ENCODE measurements around the gene CFL1. TPM values are rescaled to one million over a fixed set of nuclear protein-coding genes. Genes with fewer than 3 reads are reported as not detected.
"Not testable (repeated sequence)": the region's sequence is repeated elsewhere in the genome, so short reads cannot be mapped to it uniquely, and the experiment has no call there.

The CFL1 gene
- total and polyA plus RNA-seq, 2 of the 4 experiments (the other 2 are of a cell fraction) = 960 to 2,231 TPM

DNA sequence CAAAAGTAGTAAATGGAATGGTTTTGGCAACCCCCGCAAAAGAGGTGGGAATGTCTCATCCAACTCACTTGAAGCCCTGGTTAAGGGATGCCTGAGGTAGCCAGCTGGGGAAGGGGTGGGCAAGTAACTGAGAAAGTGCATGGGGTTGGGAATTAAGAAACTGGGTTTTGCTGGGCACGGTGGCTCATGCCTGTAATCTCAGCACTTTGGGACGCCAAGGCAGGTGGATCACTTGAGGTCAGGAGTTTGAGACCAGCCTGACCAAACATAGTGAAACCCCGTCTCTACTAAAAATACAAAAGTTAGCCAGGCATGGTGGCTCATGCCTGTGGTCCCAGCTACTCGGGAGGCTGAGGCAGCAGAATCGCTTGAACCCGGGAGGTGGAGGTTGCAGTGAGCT lies 9.3 kb downstream of the CFL1 start:
- H3K4me3 ChIP-seq (ENCODE audit: insufficient read depth, low read depth, low read length); intact Hi-C loops (cut with micrococcal nuclease); H2BK5ac ChIP-seq (ENCODE audit: low read depth, low read length, poor library complexity, severe bottlenecking); H3K4ac ChIP-seq (ENCODE audit: low read depth, low read length); DNase-seq; H4K91ac ChIP-seq (ENCODE audit: insufficient read depth, low read depth, low read length); H3K27ac ChIP-seq (ENCODE audit: insufficient read depth, low read length); H2BK15ac ChIP-seq (ENCODE audit: low read depth, low read length); H2AK9ac ChIP-seq (replicated peaks; ENCODE audit: low read depth, low read length, poor library complexity); in situ Hi-C loops (cut with MboI; ENCODE audit: low sequenced_read_pairs); dilution Hi-C loops (cut with HindIII; ENCODE audit: low sequenced_read_pairs, unreplicated experiment); H4K5ac ChIP-seq (ENCODE audit: low read depth, low read length); H3K27me3 ChIP-seq (ENCODE audit: control insufficient read depth, insufficient read depth, low read length); H3K4me2 ChIP-seq (ENCODE audit: low read depth, low read length); H3K9ac ChIP-seq (ENCODE audit: low read depth, low read length); H4K8ac ChIP-seq (ENCODE audit: low read depth in 2 of 2, low read length in 2 of 2); H3K14ac ChIP-seq (replicated peaks; ENCODE audit: low read depth, low read length); H2AFZ ChIP-seq (replicated peaks; ENCODE audit: low read length, poor library complexity); H3K4me1 ChIP-seq (ENCODE audit: control insufficient read depth, insufficient read depth, low read length); CTCF ChIA-PET; H3K9me1 ChIP-seq (ENCODE audit: insufficient read depth, low read length); H3K18ac ChIP-seq (ENCODE audit: low read depth, low read length); H2BK20ac ChIP-seq (ENCODE audit: low read depth, low read length); H3K9me3 ChIP-seq (ENCODE audit: control insufficient read depth, insufficient read depth, low read length); ATAC-seq (ENCODE audit: low read depth); H2AK5ac ChIP-seq (ENCODE audit: low read depth, low read length); BruUV-seq (replicated peaks); H3K23ac ChIP-seq (ENCODE audit: low read depth, low read length); H2BK120ac ChIP-seq (ENCODE audit: low read depth, low read length); POLR2A ChIA-PET (ENCODE audit: unreplicated experiment); H3K56ac ChIP-seq (ENCODE audit: extremely low read depth, insufficient read depth, low read length): not testable (repeated sequence)
- H4K20me1 ChIP-seq (ENCODE audit: insufficient read depth, low read length) = peaks cover 37% of the 10 kb centered on the region
- WGBS, 2 experiments (ENCODE audit: extremely low coverage in 2 of 2, insufficient read length in 1 of 2) = 67% methylated on average over 1 of the region's 7 CpGs; no CpG with 5 or more reads in 1 of the 2 experiments
- H3K36me3 ChIP-seq (ENCODE audit: control insufficient read depth, insufficient read depth, low read length) = peaks cover 30% of the 10 kb centered on the region
- peaks cover 8 to 26% of the 10 kb centered on the region in 2 experiments; a peak in 3 of 4 replicates for H3K79me1 ChIP-seq (ENCODE audit: low read depth in 1 of 2, low read length in 2 of 2)
